Stimulated activated CD4-positive, alpha-beta T cell treated with anti-CD3 and anti-CD28 coated beads, Interleukin-12 subunit alpha, Interleukin-12 subunit beta, amount 100 ng/mL, for 48 hours (primary cell): Measurements from ENCODE around the gene CCNL1.
"Not testable (repeated sequence)": the region's sequence is repeated elsewhere in the genome, so short reads cannot be mapped to it uniquely, and the experiment has no call there.

Experiments used
- DNase-seq, 3 donors: peaks; one replicate each; pipeline ENCODE4 v3.0.0-alpha.2; 2020; ENCODE audit warnings: low read depth in 2 of 3, low spot score in 1 of 3

Gene CCNL1

GRCh38 chr3:157172746-157173145, 12.8 kb upstream of the CCNL1 start:
- no peak for DNase-seq

- no peak for DNase-seq
These were observed 10.9 kb upstream of the CCNL1 start for GRCh38 chr3:157170861-157171260.

GRCh38 chr3:157167371-157168042, 7.6 kb upstream of the CCNL1 start:
- no peak for DNase-seq

GRCh38 chr3:157166561-157166960, 6.6 kb upstream of the CCNL1 start:
- DNase-seq: no peak

- DNase-seq: no peak
These were observed 6.2 kb upstream of the CCNL1 start for GRCh38 chr3:157166115-157166514.

GRCh38 chr3:157163217-157163953, 3.4 kb upstream of the CCNL1 start:
- no peak for DNase-seq

- DNase-seq: not testable (repeated sequence)
These were observed 2.7 kb upstream of the CCNL1 start for GRCh38 chr3:157162620-157163019.

GRCh38 chr3:157160658-157161424, 894 bp upstream of the CCNL1 start:
- peak; percentile 42 to 61 (median 59) for DNase-seq

GRCh38 chr3:157159037-157159761, 748 bp downstream of the CCNL1 start:
- DNase-seq: peak; percentile 67 to 78 (median 71)

GRCh38 chr3:157157836-157158235, 2.1 kb downstream of the CCNL1 start:
- no peak for DNase-seq

- DNase-seq: no peak
These were observed 2.9 kb downstream of the CCNL1 start for GRCh38 chr3:157156837-157157635.

GRCh38 chr3:157155591-157155990, 4.4 kb downstream of the CCNL1 start:
- no peak for DNase-seq

- no peak for DNase-seq
These were observed 5.2 kb downstream of the CCNL1 start for GRCh38 chr3:157154563-157155330.

GRCh38 chr3:157152930-157153329, 7.0 kb downstream of the CCNL1 start:
- DNase-seq: no peak

- DNase-seq: no peak
These were observed 7.5 kb downstream of the CCNL1 start for GRCh38 chr3:157152438-157152837.

- no peak for DNase-seq
These were observed 8.3 kb downstream of the CCNL1 start for GRCh38 chr3:157151627-157152026.

- DNase-seq: no peak
These were observed 8.8 kb downstream of the CCNL1 start for GRCh38 chr3:157151151-157151550.

GRCh38 chr3:157149136-157149696, 10.7 kb downstream of the CCNL1 start:
- DNase-seq: no peak

GRCh38 chr3:157148196-157148889, 11.6 kb downstream of the CCNL1 start:
- no peak for DNase-seq
